IPS-NIHi11 (cell line): ENCODE data around the gene OGA.

ENCODE experiments used
- DNase-seq: peaks from one replicate; pipeline ENCODE4 v3.0.0; 2012; ENCODE audit warnings: mixed read lengths, low spot score

Gene OGA

DNA sequence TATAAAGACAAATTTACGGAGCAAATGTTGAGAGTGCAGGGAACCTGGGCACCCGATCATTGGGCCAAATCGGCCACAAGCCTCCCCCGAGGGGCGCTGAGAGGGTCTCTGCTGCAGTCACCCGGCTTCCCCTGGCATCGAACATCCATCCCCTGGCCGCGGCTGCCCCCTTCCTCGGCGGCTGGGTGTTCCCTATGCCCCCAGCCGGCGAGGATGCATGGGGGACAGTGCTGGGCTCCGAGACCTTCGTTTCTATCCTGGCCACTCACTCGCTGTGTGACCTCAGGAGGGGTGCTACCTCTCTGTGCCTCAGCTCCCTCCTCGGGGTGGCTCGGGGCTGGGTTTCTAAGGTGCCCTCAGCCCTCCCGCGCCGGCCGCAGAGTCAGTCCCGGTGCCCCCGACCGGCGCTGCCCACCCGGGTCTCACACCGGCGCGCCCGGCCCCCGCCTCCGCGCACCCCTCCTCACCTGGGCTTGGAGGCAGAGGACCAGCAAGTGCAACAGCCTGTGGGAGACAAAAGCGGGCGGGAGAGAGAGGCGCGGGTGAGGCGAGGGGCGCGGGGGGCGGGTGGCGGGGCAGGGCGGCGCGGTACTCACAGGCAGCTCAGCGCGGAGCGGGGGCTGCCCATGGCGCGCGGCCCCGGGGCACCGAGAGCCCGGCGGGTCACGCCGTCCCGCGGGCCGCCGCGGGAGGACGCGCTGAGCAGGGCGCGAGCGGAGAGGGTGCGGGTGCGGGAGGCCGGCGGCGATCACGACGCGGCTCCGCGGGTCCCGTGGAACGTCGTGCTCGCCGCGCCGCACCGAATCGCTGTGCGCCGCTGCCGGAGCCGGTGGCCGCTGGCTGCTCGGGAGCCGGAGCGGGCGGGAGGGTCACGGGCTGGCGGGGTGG lies 42.7 kb downstream of the OGA start, which contains the start of gene FGF8:
Gene FGF8 (minus strand): TSS at position 842 of the 888 bp plus-strand sequence. CDS start 214 bp downstream, at position 628.
- DNase-seq: peak; percentile 41

DNA sequence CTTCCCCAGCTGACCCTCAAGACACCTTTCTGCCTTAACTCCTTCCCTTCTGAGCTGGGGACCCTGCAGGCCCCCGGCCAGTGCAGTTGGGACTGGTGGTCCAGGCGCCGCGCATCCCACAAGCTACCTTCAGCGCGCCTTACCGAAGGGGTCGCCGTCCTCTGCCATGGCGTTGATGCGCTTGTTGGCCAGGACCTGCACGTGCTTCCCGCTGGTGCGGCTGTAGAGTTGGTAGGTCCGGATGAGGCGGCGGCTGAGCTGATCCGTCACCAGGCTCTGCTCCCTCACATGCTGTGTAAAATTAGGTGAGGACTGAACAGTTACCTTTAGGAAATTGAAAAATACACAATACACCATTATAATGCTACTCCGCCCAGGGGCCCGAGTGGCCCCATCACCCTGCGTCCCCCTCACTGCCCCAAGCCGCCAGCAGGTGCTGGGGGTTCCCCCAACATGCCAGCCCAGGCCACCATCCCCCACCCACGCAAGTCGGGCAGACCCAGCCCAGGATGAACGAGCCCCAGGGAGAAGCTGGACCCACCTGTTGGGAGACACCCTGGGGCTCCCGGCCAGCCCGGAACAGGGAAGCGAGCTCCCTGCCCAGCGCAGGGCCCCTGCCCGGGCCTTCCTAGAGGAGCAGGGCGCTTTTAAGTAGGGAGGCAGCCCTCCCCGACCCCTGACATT lies 43.5 kb downstream of the OGA start:
- DNase-seq: peak; percentile 44

DNA sequence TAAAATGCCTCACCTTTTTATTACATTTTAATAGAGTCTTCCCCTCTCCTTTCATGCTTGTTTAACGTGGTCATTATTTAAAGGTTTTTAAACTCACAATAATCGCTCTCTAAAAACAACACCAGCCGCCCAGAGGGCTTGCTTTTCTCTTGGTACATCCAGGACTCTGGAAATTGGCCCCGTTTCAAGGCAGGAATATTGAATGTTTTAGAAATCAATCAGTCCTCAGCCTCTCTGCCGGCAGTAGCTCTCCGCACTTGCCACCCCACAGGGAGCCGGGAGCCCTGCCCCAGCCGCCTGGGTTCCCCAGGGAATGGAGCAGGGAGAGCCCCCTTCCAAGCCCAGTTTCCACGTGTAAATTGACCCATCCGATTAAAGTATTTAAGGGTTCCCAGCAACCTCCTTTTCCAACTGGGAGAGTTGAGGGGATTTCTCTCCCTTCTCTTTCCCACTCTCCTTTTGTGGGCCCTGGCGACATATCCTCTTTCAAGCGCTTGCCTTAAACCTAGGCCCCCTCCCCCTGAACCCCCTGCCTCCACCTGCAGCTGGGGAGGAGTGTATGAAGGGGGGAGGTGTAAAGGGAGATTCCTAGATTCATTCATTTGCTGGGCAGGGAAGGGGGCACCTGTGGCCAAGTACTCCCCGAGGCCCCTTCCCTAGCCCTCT lies 44.2 kb downstream of the OGA start:
- DNase-seq: no peak

DNA sequence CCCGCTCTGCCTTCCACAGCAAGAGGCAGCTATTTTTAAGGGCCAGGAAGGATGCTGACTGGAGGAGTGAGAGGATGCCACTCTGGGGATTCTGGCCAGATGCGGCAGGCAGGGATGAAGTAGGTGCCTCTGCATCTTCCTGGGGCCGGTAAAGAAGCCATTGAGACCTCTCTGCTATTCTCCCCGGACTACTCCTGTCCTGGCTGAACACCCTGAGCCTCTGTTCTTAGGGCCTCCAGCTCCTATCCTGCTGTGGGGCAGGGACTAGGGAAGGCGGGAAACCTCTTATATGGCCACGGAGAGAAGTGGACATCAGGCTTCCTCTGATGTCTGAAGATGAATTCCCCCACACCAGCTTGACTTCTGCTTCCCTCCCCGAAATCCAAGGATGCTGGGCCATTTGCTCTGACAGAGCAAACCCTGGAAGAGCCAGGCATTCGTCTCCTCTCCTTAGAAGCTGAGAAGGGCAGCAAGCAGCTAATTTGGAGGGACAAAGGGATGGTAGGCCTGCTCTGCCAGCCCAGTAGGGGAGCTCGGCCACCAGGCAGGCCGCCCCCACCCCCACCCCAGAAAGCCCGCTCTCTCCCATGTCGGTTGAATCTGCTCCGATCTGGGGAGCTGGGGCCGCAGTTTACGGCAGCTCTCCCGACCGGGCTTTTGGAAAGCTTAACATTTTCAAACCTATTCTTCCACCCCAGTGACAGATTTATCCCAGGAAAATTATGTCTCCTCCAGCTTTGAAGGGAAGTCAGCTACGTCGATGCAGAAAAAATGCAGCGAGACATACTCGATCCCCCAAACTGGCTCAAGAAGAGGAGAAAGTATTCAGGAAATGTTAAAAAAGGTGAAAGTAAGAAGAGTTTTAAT lies 45.1 kb downstream of the OGA start:
- DNase-seq: no peak

DNA sequence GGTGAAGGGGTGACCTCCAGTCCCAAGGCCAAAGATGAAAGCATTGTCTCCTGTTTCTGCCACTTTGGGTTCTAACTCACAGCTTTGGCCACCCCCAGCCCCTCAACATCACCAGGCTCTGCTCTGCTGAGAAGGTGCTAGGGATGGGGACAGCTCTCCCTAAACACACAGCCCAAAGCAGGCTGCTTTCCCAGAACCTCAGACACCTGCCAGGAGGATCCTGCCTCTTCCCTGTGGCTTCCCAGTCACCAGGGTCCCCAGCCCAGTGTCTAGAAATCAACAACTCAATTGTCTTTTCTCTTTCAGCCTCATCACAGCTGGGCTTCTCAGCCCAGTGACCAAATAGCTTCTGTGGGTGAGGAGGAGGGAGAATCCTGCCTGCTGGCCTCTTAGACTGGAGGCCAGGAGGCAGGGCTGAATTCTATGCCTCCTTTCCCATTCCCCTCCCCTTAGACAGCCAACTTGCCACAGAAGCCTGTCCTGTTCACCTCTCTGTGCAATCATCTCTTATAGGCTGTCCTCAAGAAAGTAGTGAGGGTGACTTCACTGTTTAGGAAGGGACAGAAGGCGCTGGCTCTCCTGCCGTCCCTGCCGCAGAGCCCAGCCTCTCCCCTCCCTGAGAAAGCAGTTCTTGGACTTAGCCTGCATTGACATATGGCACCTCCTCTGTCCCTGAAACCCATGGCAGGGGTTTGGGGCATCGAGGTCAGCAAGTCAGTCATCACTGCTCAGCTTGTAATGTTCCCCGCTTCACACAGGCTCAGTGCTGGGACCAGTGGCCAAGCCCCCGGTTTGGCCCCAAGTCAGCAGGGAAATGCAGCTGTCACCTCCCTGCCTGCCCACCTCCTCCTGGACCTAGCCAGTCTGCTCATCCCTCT lies 46.0 kb downstream of the OGA start:
- no peak for DNase-seq

DNA sequence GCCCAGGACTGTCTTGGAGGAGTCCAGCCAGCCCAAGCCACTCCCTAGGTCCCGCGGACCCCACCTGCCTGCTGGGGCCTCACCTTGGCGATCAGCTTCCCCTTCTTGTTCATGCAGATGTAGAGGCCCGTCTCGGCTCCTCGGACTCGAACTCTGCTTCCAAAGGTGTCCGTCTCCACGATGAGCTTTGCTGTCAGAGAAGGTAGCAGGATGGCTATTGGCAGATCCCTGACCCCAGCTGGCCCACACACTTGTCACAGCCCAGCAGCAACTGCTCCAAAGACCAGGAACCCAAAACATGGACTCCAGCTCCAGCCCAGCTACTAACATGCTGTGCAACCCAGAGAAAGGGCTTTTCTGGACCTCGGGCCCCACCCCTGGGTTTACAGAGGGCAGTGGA lies 46.9 kb downstream of the OGA start:
- no peak for DNase-seq

DNA sequence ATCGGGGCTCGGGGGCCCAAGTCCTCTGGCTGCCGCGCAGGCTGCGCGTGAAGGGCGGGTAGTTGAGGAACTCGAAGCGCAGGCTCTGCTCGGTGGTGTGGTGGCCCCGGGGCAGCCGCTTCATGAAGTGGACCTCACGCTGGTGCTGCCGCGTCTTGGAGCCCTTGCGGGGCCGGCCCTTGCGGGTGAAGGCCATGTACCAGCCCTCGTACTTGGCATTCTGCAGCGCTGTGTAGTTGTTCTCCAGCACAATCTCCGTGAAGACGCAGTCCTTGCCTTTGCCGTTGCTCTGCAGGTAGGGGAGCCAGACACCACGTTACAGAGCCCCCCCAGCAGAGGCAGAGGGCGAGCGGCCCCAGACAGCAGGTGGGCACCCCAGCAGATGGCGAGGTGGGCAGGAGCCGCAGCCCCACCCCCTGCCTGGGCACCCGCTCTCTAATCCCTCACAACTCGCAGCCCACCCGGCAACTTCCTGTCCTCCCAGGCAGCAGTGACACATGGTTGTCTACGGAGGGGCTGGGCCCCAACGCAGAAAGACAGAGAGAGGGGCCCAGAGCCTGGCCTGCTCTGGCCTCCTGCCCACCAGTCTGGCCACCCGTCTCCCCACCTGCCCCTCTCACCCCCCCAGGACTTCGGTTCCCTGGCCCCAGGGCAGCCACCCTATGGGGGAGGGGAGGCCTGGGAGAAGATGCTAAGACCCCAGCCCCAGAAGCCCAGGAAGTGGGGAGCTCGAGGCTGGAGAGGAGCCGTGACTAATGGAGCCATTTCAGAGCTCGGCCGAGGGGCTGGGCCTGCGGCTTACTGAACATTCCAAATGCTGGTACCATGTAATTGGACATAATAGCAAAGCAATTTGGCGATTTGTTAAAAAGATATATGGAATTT lies 47.7 kb downstream of the OGA start:
- DNase-seq: no peak

DNA sequence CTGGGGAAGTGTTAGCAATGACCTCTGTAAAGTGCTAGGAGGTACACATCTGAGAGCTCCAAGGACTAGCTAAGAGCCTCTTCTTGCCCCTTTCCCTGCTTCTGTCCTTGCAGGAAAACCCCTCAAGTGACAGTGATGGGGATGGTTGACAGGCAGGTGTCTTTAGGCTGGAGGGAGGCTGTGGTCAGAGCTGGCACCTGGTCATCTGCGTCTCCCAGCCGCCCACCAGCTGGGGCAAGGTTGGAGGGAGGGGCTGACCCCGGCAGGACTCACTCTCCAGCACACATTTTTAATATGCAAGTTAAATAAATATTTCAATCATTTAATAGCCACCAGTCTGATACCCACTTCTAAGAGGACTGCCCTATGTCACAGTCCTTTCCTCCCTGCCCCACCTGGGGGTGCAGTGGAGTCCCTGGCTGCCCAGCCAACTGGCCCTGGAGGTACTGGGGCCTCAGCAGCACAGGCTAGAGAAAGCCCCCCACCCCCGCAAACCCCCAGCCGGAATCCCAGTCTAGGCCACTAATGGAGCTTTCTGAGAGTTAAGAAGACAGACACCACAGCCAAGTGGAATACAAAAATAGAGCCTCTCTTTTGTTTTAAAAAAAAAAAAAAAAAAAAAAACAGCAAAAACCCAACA lies 48.6 kb downstream of the OGA start:
- peak; percentile 55 for DNase-seq

DNA sequence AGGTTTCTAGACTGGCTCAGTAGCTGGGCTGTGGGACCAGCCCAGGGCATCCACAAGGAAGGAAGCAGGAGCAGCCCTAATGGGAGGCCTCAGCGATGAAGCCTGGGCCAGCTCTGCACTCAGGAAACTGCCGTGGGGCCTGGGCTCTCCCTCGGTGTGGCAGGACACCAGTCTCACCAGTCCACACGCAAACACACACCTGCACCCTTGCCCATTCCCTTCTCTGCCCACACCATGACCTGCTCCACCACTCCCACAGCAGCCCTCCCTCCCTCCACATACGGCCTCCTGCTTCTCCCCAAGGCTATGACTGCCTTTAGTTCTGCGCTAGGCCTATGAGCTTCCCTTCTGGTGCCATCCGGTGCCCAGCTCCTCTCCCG lies 49.5 kb downstream of the OGA start:
- DNase-seq: no peak

DNA sequence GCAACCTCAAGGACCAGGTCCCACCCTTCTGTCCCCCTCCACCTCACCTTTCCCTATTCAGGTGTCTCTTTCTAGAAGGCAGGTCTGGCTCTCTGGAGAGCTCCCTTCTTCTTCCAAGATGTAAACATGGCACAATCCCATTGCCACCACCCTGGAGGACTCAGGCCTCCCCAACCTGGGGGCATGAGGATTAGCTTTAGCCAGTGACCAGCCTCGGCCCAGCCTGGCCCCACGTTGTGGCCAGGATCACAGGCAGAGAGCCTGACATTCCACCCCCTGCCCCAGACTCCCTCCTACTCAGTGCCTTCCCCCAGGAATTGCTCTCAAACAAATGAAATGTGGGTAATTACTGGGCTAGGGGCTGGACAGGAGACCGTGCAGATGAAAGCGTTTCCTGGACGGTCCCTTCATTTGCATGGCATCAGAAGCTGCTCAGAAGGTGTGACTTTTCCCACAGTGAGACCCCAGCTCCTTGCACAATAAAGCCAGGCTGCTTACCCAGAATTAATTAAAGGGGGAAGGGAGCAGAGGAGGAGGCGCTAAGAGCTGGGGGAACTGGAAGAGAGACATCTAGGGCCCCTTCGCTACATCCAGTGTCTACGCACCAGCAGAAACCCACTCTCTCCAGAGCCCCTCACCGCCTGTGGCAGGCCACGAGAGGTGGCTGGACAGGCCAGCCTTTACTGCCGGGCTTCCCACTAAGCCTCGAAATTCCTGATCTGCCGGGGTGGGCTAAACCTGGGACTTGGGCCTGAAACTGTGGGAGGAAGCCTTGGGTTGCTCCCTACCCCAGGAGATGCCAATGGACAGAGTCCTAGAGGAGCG lies 50.1 kb downstream of the OGA start:
- no peak for DNase-seq

DNA sequence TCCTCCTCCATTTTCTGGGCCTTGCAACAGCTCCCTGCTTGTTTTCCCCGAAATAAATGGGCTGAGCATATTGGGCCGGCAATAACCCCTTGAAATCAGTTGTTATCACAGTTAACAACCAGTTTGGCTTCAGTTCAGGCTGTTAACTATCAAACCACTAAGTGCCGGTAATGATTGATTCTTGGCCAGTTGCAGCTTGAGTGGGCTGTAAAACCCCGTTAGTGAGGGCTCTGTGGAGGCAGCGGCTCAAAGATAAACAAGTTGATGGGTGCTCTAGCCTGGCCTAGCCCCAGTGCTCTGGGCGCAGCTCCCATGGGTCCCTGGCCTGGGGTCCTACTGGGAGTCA lies 50.7 kb downstream of the OGA start:
- no peak for DNase-seq

DNA sequence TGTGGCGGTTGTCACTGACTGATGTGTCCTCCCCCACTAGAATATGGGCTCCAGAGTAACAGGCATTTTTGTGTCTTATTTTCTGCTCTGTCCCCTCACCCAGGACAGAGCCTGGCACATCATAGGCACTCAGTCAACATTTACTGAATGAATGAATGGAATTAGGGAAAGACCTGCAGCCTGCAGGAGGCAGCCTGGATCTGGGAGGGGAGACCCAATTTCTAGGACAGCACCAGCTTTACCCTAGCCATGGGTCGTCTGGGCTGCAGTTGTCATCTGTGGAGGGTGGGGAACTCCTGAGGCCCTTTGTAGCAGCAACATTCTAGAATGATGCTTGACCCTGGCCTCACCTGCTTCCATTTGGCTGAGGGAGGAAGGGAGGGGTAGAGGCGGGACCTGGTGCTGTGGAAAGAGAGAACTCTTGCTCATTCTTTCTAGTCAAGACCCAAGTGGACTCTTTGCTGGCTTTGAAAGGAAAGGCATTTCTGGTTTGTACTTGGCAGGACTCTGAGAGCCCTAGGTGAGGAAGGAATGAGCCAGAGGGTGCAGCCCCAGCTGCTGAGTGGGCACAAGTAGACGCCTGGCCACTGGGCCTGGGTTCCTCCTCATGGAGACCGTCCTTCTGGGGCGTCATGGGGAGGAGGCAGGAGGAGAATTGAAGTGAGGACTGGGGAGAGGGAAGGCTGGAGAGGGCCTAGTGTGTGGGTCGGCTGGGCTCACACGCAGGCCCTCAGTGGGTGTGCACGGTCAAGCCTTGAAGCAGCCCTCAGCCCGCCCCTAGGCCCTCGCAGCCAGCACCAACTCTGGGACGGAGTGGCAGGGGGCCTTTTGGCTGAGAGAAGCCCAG lies 51.3 kb downstream of the OGA start:
- DNase-seq: no peak

DNA sequence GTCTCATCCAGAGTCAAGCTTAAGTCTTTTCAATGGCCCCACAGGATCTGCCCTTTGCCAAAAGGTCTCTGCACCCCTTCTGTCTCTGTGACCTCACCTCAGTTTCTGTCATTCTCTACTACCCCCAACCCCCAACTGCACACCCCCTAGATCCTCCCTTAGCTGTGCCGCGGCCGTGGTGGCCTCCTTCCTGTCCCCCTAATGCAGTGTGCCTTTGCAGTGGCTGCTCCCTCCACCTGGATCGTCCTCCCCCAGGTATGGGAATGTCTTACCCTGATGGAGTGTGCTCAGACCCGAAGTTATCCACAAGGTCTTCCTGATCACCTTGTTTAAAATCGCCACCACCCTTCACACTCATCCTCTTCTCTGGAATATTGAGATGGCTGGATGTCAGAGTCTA lies 51.9 kb downstream of the OGA start:
- DNase-seq: no peak

DNA sequence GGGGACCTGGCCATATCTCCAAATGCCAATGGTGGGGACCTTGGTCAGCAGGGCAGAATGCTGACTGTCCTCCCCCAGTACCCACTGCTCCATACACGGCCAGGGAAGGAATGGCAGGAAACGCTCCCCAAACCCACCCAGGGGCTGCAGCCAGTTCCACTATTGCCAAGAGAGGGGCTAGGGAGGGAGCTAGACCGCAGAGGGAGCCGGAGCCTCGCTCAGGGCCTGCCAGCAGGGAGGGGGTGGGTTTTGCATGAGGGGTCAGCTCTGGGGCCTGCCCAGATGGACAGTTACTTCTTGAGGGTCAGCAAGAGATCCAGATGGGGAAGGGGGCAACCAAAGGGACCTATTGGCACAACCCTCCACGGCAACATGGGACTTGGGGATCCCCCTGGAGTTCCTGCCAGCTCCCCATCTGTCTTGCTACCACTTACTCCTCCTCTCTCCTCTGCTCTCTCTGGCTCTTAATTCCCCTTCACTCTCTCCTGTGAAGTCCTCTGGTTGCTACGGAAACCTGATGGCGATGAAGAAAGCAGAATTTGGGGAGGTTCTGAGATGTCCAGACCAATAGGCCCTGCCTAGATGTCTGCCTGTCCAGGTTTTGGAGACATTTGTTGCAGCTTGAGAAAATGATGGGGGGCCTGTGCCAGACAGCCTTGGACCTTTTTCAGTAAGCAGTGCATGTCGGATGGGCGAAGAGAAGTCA lies 55.0 kb downstream of the OGA start:
- no peak for DNase-seq

DNA sequence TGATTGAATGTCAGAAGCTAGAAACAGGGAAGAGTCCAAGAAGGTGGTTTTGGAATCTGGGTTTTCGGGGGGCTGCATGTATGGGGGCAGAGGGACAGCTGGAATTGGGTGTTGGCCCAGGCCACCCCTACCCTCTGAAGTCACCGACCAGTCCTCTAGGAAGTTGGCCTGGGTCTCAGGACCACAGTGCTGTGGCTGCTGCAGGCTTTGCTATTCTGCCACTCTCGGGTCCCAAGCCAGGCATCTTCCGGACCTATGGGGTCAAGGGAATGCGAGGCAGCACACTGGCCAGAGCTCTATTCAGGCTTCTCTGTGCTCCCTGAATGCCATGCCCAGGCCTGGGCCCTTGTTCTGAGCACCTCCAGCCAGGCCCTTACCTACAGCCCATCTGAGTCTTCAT lies 55.5 kb downstream of the OGA start:
- no peak for DNase-seq

DNA sequence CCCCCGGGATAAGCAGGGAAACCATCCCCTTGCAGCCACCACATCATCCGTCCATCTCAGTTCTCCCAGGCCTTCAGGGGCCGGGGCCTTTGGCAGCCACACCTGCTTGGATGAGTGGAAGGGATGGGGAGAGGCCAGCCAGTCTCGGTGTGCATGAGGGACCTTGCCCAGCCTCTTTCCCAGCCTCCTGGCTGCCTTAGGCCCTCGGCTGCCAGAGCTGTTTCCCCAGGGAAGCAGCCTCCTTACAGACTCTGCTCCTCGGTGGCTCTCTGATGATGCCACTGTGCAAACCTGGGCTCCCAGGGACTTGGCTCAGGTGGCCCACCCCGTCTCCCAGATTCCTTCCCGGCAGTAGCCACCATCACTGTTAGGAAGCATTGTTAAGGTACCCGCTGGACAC lies 57.0 kb downstream of the OGA start:
- no peak for DNase-seq

DNA sequence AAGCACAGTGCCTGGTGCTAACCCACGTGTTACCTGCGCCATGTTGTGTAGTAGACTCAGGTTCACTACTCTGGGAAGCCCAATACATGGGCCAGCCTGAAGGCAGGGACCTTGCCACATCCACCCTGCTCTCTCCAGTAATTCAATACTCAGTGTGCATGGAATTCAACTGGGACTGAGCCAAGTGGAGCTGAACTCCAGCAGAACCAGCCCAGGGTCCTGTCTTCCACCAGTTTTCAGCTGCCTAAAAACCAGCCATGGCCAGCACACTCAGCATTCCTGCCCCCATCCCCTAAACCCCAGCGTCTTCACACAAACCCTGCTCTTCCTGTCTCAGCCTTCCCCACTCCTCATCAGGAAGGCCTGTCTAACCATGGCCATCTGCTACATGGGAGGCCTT lies 57.7 kb downstream of the OGA start:
- no peak for DNase-seq
